Measurements from ENCODE around the gene ATM. TPM values are rescaled to one million over a fixed set of nuclear protein-coding genes. Genes with fewer than 3 reads are reported as not detected.
"Not testable (repeated sequence)": the region's sequence is repeated elsewhere in the genome, so short reads cannot be mapped to it uniquely, and the experiment has no call there.

Gene ATM
- total and polyA plus RNA-seq, 2 experiments from 2014 or later, result 17.8 to 62.7 TPM

- TF ChIP-seq CTCF (IDR thresholded peaks at IDR 0.05; ENCODE audit: low read depth, low read length), result no peak
- Histone ChIP-seq H3K9me3 (ENCODE audit: low read depth) (no peaks in the 10 kb centered on the region), H3K27ac (no peak overlapping the region), H3K4me3 (no peak overlapping the region), H3K27me3 (no peaks in the 10 kb centered on the region), H3K36me3 (no peaks in the 10 kb centered on the region), H3K4me1 (ENCODE audit: low read depth) (no peaks in the 10 kb centered on the region)
- no peak for DNase-seq (ENCODE audit: low read depth in 1 of 2, low spot score in 1 of 2)
Measured at GRCh38 chr11:108370990-108371389, 148.1 kb downstream of the ATM start.

GRCh38 chr11:108373505-108373904 lies 150.6 kb downstream of the ATM start:
- H3K27ac ChIP-seq; H3K9me3 ChIP-seq (ENCODE audit: low read depth); H3K4me1 ChIP-seq (ENCODE audit: low read depth); H3K36me3 ChIP-seq; H3K4me3 ChIP-seq; H3K27me3 ChIP-seq; DNase-seq (ENCODE audit: low read depth in 1 of 2, low spot score in 1 of 2): not testable (repeated sequence)

GRCh38 chr11:108388576-108388975 lies 165.7 kb downstream of the ATM start:
- no peaks in the 10 kb centered on the region for H3K9me3 ChIP-seq (ENCODE audit: low read depth)
- H3K27me3 ChIP-seq, result no peaks in the 10 kb centered on the region
- H3K4me3 ChIP-seq, result no peak overlapping the region
- TF ChIP-seq CTCF (IDR thresholded peaks at IDR 0.05; ENCODE audit: low read depth, low read length), result no peak
- H3K4me1 ChIP-seq (ENCODE audit: low read depth), result no peaks in the 10 kb centered on the region
- no peak for DNase-seq (ENCODE audit: low read depth in 1 of 2, low spot score in 1 of 2)
- H3K27ac ChIP-seq, result no peak overlapping the region
- H3K36me3 ChIP-seq, result no peaks in the 10 kb centered on the region

GRCh38 chr11:108392353-108392752 lies 169.5 kb downstream of the ATM start:
- Histone ChIP-seq H3K27me3 (no peaks in the 10 kb centered on the region), H3K4me3 (no peak overlapping the region), H3K36me3 (no peaks in the 10 kb centered on the region), H3K27ac (no peak overlapping the region), H3K9me3 (ENCODE audit: low read depth) (no peaks in the 10 kb centered on the region), H3K4me1 (ENCODE audit: low read depth) (no peaks in the 10 kb centered on the region)
- no peak for TF ChIP-seq CTCF (IDR thresholded peaks at IDR 0.05; ENCODE audit: low read depth, low read length)
- no peak for DNase-seq (ENCODE audit: low read depth in 1 of 2, low spot score in 1 of 2)

- no peak overlapping the region for H3K4me3 ChIP-seq
- no peak for TF ChIP-seq CTCF (IDR thresholded peaks at IDR 0.05; ENCODE audit: low read depth, low read length)
Measured at GRCh38 chr11:108393046-108393445, 170.2 kb downstream of the ATM start.

GRCh38 chr11:108394744-108395284 lies 171.9 kb downstream of the ATM start:
- Histone ChIP-seq H3K27me3 (no peaks in the 10 kb centered on the region), H3K9me3 (ENCODE audit: low read depth) (no peaks in the 10 kb centered on the region), H3K4me1 (ENCODE audit: low read depth) (no peaks in the 10 kb centered on the region), H3K27ac (no peak overlapping the region), H3K4me3 (no peak overlapping the region), H3K36me3 (no peaks in the 10 kb centered on the region)
- peak in 1 of 2 donors; percentile 1 for DNase-seq (ENCODE audit: low read depth in 1 of 2, low spot score in 1 of 2)
- TF ChIP-seq CTCF (IDR thresholded peaks at IDR 0.05; ENCODE audit: low read depth, low read length), result no peak

More at GRCh38 chr11:108393046-108393445, 170.2 kb downstream of the ATM start:
- H3K27ac ChIP-seq, result no peak overlapping the region
- no peaks in the 10 kb centered on the region for H3K27me3 ChIP-seq
- H3K9me3 ChIP-seq (ENCODE audit: low read depth), result no peaks in the 10 kb centered on the region
- no peak for DNase-seq (ENCODE audit: low read depth in 1 of 2, low spot score in 1 of 2)
- H3K36me3 ChIP-seq, result no peaks in the 10 kb centered on the region
- H3K4me1 ChIP-seq (ENCODE audit: low read depth), result no peaks in the 10 kb centered on the region

- DNase-seq (ENCODE audit: low read depth in 1 of 2, low spot score in 1 of 2); H3K27ac ChIP-seq; H3K27me3 ChIP-seq; H3K4me1 ChIP-seq (ENCODE audit: low read depth); H3K9me3 ChIP-seq (ENCODE audit: low read depth); H3K36me3 ChIP-seq; H3K4me3 ChIP-seq: not testable (repeated sequence)
Measured at GRCh38 chr11:108396672-108397071, 173.8 kb downstream of the ATM start.
